Measurements from ENCODE around the gene RANGRF.
A peak's percentile ranks its signal among the peaks of the same experiment; 100 is the strongest.

The RANGRF gene

DNA sequence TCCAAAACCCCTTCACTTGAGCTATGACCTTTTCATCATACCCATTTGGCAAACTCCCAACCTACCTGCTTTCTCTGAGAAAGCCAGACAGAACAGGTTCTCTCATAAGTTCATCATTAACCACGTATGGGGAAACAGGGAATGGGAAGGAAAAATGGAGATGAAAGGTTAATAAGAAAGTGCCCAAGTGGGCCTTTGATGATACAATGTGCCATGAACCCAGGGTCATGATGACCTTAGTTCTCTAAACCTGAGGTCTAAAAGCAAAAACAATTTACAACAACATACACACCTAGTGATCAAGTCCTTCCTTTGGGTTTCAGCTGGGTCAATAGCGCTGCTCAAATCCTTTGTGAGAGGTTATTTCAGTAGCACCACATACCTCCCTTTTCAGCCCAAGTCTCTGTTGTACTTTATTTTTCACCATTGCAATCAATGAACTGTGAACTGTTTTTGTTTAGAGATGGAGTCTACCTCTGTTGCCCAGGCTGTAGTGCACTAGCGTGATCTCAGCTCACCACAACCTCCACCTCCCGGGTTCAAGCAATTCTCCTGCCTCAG is 14.5 kb upstream of the RANGRF start:
- no peak for DNase-seq

DNA sequence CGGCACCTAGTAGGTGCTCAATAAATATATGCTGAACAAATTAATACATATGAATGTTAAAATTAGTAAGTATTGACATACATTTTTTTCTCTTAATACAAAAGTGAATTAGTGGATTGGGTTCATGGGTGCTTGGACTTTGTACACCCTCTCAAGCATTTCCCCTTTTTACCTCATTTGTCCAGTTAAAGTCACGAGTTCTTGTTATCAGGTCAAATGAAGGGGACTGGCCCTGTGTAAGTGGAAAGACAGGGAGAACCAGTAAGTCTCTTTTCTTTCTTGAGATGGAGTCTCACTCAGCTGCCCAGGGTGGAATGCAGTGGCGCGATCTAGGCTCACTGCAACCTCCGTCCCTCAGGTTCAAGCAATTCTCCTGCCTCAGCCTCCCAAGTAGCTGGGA is 13.7 kb upstream of the RANGRF start:
- no peak for DNase-seq

DNA sequence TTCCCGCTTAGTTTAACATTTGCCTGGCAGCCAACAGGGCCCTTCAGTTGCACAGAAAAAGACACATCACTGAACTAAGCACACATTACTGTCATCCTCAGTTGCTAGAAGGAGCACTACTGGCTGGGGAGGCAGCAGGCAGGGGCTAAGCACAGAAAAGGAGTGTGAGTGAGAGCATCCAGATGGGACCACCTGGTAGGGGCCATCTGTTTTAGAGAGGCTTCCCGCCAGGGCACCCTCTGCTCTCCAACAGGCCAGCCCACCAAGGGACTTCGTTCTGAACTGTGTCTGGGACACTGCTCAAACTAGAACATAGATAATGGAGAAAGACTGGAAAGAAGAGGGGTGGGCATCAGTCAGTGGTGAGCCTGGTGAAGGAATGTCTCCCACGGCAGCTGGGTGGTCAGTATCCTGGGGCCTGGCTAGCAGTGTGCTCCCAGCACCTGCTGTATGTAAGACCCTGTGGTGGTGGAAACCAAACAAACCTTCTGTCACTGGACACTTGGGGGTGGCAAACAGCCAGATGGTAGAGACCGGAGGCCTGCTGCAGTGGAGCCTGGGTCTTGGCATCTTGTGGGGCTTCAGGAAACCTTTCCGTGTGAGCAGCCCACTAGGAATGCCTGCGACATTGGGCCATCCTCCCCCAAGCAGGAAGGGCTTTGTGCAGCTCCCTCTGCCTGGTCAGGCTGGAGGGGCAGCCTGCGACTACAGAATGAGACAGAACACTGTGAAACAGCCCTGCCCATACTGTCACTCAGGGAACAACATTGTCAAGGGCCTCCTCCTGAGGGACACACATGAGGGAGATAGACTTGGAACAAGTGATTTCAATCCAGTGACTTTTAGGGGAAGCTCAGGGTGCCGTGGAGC is 12.8 kb upstream of the RANGRF start:
- DNase-seq = no peak

DNA sequence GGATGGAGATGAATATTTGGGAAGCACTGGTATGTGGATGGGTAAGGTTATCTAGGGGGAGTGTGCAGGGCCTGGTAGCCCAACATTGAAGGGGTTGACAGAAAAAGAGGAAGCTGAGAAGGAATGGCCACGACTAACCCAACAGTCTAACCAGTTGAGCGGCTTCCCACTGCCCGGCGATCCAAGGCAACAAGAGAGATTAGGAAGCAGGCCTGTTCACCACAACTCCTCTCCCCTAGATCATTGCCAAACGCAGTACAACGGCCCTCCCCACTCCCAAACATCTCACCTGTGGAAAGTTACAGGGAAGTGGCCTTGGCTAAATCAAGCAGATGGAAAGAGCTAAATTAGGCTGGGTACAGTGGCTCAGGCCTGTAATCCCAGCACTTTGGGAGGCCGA is 11.2 kb upstream of the RANGRF start:
- no peak for DNase-seq

DNA sequence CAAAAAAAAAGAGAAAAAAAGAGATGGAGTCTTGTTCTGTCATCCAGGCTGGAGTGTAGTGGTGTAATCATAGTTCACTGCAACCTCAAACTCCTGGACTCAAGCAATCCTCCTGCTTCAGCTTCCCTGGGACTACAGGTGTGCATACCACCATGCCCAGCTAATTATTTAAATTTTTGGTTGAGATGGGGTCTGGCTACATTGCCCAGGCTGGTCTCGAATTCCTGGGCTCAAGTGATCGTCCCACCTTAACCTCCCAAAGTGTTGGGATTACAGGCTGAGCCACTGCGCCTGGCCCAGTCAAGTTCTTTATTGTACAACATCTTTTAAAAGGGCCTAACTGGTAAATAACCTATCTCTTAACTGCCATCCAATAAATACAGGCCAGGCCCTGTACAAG is 6.1 kb upstream of the RANGRF start:
- no peak for DNase-seq

DNA sequence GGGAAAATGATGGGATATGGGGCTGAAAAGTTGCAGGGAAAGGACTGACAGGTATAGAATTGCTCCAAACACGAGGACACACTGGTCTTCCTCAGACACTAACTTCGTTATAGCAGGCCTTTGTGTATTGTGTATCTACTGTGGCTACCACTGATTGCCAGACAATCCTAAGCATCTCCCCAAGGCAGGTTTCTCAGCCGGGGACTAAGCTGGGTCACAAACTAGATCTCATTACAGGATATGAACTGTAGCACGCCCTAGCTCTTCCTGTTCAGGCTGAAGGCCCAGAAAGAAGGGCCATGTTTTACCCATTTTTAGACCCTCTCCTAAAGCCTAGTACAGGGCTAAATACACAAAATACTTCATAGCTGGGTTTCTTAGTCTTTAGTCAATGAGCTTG is 5.1 kb upstream of the RANGRF start:
- DNase-seq = no peak

DNA sequence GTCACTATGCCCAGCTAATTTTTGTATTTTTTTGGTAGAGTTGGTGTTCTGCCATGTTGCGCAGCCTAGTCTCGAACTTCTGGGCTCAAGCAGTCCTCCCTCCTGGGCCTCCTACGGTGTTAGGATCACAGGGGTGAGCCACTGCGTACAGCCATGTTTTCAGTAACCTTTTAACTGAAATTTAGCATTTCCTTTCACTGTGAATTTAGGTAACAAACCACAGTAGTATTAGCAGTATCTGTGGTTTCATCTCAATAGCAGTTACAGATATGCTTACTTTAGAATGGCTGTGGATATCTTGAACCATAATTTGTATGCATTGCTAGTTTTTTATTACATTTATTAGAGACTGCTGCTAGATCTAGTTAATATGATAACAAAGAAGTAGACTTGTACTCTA is 4.3 kb upstream of the RANGRF start:
- no peak for DNase-seq

DNA sequence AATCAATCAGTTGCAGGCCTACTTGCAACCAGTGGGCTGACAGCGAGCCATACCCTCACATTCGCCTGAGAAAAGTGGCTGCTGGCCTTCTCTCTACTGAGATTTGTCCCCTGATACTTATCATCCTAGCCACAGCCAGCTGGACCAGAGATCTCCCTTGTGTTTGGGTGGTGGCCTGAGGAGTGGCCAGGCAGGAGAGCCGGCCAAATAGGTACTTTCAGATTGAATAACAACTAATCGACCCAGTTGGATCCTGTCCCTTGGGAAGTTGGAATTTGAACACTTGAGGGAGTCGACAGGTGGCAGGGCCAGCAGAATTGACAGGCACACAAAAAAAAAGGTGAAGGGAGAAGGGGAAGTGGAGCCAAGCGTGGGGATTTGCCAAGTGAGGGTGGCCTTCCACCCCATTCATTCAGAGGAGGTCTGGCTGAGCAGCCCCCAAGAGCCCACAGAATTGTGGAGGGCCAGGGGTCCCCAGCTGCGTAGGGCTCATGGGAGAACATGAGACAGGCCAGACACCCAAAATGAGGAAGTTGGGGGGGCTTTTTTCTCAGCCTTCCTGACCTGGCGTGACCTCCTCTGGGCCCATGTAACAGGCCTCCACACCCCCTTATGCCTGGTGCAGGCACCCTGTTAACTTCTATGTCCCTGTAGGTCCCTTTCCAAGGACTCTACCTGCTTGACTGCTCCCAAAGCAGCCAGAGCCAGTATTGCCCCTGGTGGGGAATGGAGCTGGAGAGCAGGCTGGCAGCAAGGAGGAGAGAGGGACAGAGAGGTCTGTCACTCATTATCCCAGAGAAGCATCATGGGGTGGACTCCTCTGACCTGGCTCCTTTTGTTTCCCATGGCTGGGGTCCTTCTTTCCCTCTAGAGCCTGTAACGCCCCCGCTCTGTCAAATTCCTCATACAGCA is 2.9 kb upstream of the RANGRF start:
- DNase-seq = no peak

DNA sequence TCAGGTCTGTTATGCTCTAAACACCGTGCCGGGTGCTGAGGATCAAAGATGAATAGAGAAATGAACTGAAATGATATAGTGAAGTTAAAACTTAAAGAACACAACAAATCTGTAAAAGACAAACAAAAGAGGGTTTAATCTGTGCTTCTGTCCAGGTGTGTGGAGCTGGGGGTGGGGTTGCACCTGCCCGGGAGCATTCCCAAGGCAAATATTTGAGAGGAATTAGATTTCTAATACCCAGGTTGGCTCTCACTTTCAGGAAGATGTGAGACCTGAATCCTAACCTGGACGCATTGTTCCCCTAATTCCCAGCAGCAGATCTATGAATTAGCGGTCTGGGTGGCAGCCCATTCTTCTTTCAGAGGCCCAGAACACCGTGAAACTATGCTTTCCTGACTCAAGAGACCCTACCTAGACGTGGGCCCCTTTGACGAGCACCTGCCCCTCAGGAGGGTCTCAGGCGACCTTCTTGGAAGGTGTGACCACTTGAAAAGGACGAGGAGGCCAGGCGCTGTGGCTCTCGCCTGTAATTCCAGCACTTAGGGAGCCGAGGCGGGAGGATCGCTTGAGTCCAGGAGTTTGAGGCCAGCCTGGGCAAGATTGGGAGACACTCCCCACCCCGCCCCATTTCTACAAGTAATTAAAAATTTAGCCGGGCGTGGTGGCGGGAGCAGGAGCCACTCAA is 677 bp upstream of the RANGRF start:
- no peak for DNase-seq

DNA sequence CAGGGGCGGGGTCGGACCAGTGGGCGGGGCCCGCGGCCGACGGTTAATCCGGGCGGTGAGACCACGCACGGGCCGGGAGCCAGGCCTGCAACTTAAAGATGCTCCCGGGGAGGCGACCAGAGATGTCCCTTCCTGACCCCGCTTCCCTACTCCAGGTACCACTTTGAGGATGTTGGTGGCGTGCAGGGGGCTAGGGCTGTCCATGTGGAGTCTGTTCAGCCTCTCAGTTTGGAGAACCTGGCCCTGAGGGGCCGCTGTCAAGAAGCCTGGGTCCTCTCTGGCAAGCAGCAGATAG is 580 bp downstream of the RANGRF start:
- peak in 3 of 56 donors; percentile 13 to 57 (median 49) for DNase-seq

DNA sequence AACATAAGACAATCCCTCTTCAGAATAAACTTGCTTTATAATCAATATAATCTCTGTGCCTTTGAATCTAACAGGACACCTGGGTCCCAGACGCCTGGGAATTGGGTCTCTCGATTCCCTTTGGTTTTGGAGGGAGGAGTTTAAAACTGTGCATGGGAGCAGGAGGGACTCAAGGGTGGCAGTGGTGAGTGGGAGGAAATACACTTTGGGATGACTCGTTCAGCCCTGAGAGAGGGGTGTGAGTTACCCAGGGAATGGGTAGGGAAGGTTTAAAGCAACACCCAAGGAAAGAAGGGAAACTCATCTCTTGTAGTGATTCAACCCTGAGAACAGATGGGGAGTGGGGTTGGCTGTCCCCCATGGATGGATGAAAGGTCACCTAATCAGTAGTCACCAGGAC is 1.6 kb downstream of the RANGRF start:
- no peak for DNase-seq

DNA sequence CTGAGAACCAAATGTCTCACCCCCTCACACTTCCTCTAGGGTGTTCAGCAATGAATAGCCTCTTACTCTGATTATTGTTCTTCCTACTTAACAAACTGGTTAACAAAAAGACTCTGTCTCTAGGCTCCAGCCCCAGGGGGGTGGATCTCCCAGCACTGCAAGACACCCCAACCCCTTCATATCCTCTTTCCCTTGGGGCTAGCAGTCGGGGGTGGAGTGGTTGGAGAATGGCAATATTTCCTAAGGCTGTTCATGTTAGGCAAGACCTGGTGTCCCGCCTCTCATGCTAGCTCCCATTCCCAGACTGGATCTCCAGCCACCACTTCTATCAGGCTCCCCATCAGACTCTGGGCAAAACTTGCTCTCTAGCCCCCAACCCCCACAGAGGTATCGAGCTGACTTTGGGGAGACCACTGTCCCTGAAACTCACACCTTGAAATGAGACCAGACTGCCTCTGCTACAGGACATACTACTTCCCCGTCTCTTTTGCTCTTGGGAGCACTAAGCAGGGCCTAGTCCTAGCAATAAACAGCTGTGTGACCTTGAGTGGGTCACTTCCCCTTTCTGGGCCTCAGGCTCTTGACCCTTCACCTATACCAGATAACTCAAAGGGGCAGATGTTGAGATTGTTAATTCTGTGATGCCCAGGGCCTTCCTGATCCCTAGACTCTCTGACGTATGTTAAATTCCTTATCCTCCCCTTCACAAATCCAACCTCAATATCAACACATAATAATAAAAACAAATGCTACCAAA is 4.3 kb downstream of the RANGRF start:
- DNase-seq = no peak

DNA sequence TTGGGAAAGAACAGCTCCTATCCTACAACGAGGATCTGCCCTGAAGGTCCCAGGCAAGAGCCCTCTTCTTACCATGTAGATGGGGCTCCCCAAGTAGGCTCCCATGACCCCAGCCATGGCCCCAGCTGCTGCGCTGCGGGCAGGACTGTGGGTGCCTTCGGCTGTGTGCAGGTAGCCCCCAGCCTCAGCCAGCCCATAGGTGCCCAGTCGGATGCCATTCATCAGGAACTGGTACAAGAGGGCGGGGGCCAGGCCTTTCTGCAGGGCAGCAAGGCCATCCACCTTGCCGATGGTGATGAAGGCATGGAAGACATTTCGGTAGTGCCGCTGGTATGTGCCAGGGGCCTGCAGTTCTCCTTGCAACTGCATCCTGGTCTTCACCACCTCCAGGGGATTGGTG is 5.9 kb downstream of the RANGRF start:
- DNase-seq = peak in 1 of 56 donors; percentile 9

DNA sequence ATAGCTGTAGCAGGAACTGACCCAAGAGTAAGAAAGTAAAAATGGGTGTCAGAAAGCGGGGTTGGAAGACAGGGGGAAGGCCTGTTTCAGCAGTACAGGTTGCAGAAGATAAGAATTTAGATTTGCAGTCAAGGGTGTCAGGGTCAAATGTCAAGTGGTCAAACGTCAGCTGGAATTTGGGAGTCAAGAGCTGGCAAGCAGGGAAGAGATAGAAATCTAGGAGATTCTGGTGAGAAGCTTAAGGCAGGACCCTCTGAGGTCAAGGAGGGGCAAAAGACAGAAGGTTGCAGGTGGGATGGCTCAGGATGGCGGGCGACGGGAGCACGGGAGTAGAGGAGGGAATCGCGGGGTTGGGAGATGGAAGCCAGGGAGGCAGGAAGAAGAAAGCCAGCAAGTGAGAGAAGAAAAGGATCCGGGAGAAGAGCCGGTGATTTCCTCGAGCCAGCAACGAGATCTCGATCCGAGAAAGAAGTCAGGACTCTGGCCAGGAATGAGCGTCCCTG is 6.4 kb downstream of the RANGRF start:
- DNase-seq = no peak

DNA sequence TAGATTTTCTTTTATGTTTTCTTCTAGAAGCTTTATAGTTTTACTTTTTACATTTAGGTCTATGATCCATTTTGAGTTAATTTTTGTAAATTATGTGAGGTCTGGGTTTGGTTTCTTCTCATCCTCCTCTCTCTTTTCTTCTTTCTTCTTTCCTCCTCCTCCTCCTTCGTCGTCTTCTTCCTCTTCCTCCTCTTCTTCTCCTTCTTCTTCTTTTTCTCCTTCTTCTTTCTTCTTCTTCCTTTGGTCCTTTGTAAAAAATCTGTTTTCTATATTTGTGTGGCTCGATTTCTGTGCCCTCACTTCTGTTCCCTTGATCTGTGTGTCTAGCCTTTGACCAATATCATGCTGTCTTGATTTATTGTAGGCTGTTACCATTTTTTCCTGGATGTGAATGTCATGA is 11.8 kb downstream of the RANGRF start:
- DNase-seq = no peak

DNA sequence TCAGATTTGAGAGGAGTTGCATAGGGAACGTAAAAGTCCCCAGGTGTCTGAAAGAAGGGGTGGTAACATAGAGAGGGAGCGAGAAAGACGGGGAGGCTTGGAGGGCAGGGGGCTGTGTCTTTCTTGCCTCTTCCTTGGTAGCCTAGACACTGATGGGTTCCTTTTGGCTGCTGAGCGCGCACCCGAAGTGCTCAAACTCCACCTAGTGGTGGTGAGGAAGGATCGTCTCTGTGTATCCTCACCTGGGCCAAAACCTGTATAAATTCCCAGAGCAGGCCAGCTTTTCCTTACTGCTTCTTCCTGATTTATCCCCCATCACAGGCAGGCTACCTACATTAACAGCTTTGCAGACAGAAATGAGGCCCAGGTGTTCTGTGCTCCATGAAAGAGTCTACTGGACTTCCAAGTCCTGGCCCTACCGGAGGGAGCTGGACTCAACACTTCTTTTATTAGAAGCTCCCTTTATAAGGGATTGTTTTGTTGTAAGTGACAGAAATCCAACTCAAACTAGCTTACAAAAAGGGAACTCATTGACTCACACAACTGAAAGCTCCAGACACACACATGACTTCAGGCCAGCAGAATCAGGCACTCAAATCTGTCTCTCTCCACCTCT is 12.3 kb downstream of the RANGRF start:
- DNase-seq = peak in 45 of 56 donors; percentile 5 to 66 (median 28)

DNA sequence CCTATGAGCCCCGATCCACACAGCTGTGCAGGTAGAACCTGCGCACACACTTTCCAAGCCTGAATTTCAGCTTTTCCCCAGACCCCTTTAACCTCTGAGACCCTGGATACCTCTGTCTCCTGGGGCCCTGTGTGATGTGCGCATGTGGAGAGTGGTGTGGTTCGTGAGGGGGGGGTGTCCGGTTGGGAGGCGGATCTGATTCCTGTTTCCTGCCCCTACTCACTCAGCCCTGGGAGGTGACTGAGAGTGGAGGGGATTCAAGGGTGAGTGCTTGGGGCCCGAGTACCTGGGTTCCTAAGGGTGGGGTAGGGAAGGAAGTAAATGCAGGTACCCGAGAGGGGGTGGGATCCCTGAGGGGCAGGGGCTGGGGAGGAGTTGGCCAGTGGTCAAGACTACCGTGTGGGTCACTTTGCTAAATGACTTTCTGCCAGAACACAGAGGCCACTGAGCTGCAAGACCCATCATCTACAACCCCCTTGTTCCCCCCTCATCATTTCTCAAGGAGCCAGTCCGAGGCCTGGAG is 22.2 kb downstream of the RANGRF start:
- DNase-seq = no peak

DNA sequence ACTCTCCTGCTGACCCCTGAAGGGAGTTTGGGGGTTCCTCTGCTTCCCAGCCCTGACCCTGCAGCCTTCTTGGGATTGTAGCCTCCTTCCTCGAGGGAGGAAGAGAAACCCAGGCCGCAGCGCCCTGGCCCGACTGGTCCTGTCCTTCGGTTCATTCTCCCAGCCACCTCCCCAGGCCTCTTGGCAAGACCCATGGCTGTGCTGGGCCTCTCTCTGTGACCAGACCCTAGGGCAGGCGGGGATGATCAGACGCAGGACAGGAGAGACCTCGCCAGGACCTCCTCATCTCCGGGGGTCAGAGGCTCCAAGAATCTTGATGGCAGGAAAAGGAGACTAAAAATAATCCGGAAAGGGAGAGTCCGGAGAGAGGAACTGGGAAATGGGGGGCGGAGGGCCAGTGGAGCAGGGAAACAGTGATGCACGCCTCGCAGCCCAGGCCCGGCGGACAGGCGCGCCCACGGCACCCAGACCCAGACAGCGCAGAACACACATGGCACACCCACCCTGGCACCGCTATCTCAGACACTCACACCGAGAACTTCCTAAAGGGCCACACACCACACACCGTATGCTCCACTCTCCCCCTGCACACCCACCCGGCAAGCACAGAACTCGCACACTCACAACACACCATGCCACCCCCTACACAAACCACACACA is 22.8 kb downstream of the RANGRF start:
- DNase-seq = no peak

DNA sequence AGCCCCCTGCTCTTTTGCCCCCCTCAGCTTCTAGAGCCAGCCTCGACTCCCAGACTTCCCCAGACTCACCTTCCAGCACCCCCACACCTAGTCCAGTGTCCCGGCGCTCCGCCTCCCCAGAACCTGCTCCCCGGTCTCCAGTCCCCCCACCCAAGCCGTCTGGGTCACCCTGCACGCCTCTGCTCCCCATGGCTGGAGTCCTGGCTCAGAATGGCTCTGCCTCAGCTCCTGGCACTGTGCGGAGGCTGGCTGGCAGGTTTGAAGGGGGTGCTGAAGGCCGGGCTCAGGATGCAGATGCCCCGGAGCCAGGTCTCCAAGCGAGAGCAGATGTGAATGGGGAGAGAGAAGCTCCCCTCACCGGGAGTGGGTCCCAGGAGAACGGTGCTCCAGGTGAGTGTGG is 23.8 kb downstream of the RANGRF start:
- DNase-seq = no peak

All from amygdala (tissue), 56 donors.